Esophagus squamous epithelium (tissue), 5 donors: ENCODE results near the gene MCRIP1. TPM values are rescaled to one million over a fixed set of nuclear protein-coding genes. Genes with fewer than 3 reads are reported as not detected.

Experiments
- DNase-seq: peaks from one replicate; lab custom pipeline; 2025; lab: John Stamatoyannopoulos, UW
- H3K27ac ChIP-seq, 4 donors: fragments of 200-600 bp; sonication (generic); one replicate each; pipeline ENCODE4 v1.5.1; 2016 to 2019; ENCODE audit warnings: mild to moderate bottlenecking in 1 of 4
- H3K27me3 ChIP-seq, 4 donors: fragments of 200-600 bp; sonication (generic); 1 replicate in 3 of 4; 2 replicates in 1 of 4; pipeline versions ENCODE4 v1.5.1 to v1.6.0; 2017 to 2021; ENCODE audit warnings: antibody characterized with exemption in 1 of 4
- H3K36me3 ChIP-seq, 3 donors: fragments of 200-600 bp; sonication (generic); one replicate each; pipeline ENCODE4 v1.5.1; 2016 to 2019
- H3K4me1 ChIP-seq, 3 donors: fragments of 200-600 bp; sonication (generic); one replicate each; pipeline ENCODE4 v1.5.1; 2017 to 2019
- H3K4me3 ChIP-seq, 4 donors: fragments of 200-600 bp; sonication (generic); 1 replicate in 3 of 4; 2 replicates in 1 of 4; pipeline ENCODE4 v1.5.1; 2016 to 2019; ENCODE audit warnings: mild to moderate bottlenecking in 2 of 4, moderate library complexity in 1 of 4
- H3K9me3 ChIP-seq, 3 donors: fragments of 200-600 bp; sonication (generic); one replicate each; pipeline ENCODE4 v1.5.1; 2016 to 2019
- CTCF ChIP-seq, 6 experiments: fragments of 450-650 bp in 4 of 6; fragments of 200-600 bp in 2 of 6; sonication (generic) in 2 of 6; IDR thresholded peaks; one replicate each; pipeline ENCODE4 v1.5.1; 2016 to 2019; ENCODE audit warnings: antibody characterized with exemption in 6 of 6, mild to moderate bottlenecking in 4 of 6, moderate library complexity in 4 of 6
- POLR2A ChIP-seq, 4 donors: fragments of 450-650 bp; IDR thresholded peaks; one replicate each; pipeline ENCODE4 v1.6.1; 2017; ENCODE audit warnings: antibody characterized with exemption in 4 of 4, mild to moderate bottlenecking in 4 of 4, moderate library complexity in 3 of 4
- WGBS, 2 donors: methylation state at CpG; one replicate each; pipeline ENCODE4 v1.1.5; 2018; 5-methylcytosine and 5-hydroxymethylcytosine counted together
- intact Hi-C: fragments of 100-400 bp; cut with DNase I; formaldehyde crosslinking; loops from one replicate; pipeline ENCODE4 v1.15.0; 2022
- total RNA-seq, 4 donors: library from RNA; depleted of rRNA; stranded (reverse); fragments of >200 nt; gene quantifications; one replicate each; pipeline ENCODE4 v1.1.0, GENCODE V29; 2016
- donor health status: DM: yes; HTN: yes; CAD: no.

The MCRIP1 gene
- total RNA-seq, 4 donors from 2014 or later: 8.7 to 28.0 (median 13.2) TPM

GRCh38 chr17:81846743-81847689 lies 13.9 kb upstream of the MCRIP1 start:
- Histone ChIP-seq H3K27me3 (no peaks in the 10 kb centered on the region), H3K4me1 (peaks cover 8 to 24% (median 11%) of the 10 kb centered on the region in 3 donors), H3K36me3 (peaks cover 61 to 99% (median 84%) of the 10 kb centered on the region in 3 donors), H3K9me3 (no peaks in the 10 kb centered on the region), H3K27ac (peak overlapping the region in 3 of 4 donors; percentile 13 to 29 (median 21)), H3K4me3 (no peak overlapping the region)
- no peak for DNase-seq
- no peak for TF ChIP-seq CTCF (IDR thresholded peaks at IDR 0.05)
- TF ChIP-seq POLR2A (IDR thresholded peaks at IDR 0.05): no peak
- intact Hi-C loops: no loop called here
- 83 to 89% methylated on average over 14 to 16 of the region's 24 CpGs for WGBS, 2 donors

- Histone ChIP-seq H3K4me1 (peaks cover 15 to 33% (median 17%) of the 10 kb centered on the region in 3 donors), H3K27ac (peak overlapping the region in 1 of 4 donors; percentile 21), H3K27me3 (no peaks in the 10 kb centered on the region), H3K9me3 (no peaks in the 10 kb centered on the region), H3K36me3 (peaks cover 52 to 90% (median 75%) of the 10 kb centered on the region in 3 donors), H3K4me3 (no peak overlapping the region)
- intact Hi-C loops: no loop called here
- DNase-seq: no peak
- TF ChIP-seq POLR2A (IDR thresholded peaks at IDR 0.05) (no peak), CTCF (IDR thresholded peaks at IDR 0.05) (no peak)
- WGBS, 2 donors: 86% methylated on average over 3 to 15 of the region's 38 CpGs
These were observed 13.0 kb upstream of the MCRIP1 start for GRCh38 chr17:81845881-81846742.

GRCh38 chr17:81845361-81845760 lies 12.3 kb upstream of the MCRIP1 start:
- H3K4me1 ChIP-seq: peaks cover 18 to 40% (median 19%) of the 10 kb centered on the region in 3 donors
- intact Hi-C loops: no loop called here
- no peaks in the 10 kb centered on the region for H3K27me3 ChIP-seq
- no peak overlapping the region for H3K4me3 ChIP-seq
- WGBS, 2 donors: no CpG with 5 or more reads among the region's 13 CpGs
- DNase-seq: no peak
- no peaks in the 10 kb centered on the region for H3K9me3 ChIP-seq
- TF ChIP-seq CTCF (IDR thresholded peaks at IDR 0.05) (no peak), POLR2A (IDR thresholded peaks at IDR 0.05) (no peak)
- no peak overlapping the region for H3K27ac ChIP-seq
- peaks cover 52 to 82% (median 68%) of the 10 kb centered on the region in 3 donors for H3K36me3 ChIP-seq

- H3K36me3 ChIP-seq: peaks cover 52 to 77% (median 64%) of the 10 kb centered on the region in 3 donors
- 80 to 90% methylated on average over 1 to 2 of the region's 13 CpGs for WGBS, 2 donors
- H3K27me3 ChIP-seq: no peaks in the 10 kb centered on the region
- TF ChIP-seq POLR2A (IDR thresholded peaks at IDR 0.05): no peak
- TF ChIP-seq CTCF (IDR thresholded peaks at IDR 0.05): no peak
- no peak for DNase-seq
- no peak overlapping the region for H3K4me3 ChIP-seq
- peaks cover 18 to 45% (median 19%) of the 10 kb centered on the region in 3 donors for H3K4me1 ChIP-seq
- H3K9me3 ChIP-seq: no peaks in the 10 kb centered on the region
- intact Hi-C loops: no loop called here
- no peak overlapping the region for H3K27ac ChIP-seq
These were observed 11.8 kb upstream of the MCRIP1 start for GRCh38 chr17:81844887-81845286.
